Hematopoietic multipotent progenitor cell treated with erythropoietin and hydrocortisone succinate and interleukin-3 and kit ligand, for 4 days (in vitro differentiated cells): ENCODE results near the gene MYCL.
"Not testable (repeated sequence)": the region's sequence is repeated elsewhere in the genome, so short reads cannot be mapped to it uniquely, and the experiment has no call there.

Source experiments
- DNase-seq: peaks from one replicate; pipeline ENCODE4 v3.0.0-alpha.2; 2015

Gene MYCL

DNA sequence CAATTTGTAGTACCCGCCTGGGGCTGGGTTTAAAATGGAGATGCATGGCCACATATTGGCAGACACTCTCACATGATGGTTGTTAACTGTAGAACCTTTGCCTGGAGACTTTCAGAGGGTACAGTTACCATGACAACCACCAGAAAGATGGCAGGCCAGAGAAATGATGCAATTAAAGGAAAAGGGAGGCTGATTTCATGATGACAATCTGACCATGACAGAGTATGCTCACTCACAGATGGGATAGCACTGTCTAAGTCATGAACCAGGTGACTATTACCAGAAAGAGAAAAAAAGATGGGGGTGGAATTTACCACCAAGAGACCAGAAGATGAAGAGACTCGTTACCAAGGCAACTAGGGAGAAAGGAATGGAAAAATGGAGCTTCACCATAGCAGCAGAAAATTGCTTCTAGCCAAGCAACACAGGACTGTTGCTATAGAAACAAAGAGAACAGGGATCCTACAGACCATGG is 14.9 kb downstream of the MYCL start:
- no peak for DNase-seq

DNA sequence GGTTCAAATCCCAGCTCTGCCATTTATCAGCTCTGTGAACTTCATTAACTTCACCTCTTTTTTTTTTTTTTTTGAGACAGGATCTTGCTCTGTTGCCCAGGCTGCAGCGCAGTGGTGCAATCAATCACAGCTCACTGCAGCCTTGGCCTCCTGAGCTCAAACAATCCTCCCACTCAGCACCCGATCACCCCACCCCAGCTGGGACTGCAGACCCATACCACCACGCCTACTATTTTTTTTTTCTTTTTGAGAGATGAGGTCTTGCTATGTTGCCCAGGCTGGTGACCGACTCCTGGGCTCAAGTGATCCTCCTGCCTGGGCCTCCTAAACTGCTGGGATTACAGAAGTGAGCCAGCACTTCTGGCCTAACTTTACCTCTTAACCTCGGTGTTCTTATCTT is 16.2 kb downstream of the MYCL start:
- DNase-seq: no peak

GRCh38 chr1:39882152-39882551 is 19.6 kb downstream of the MYCL start:
- no peak for DNase-seq

DNA sequence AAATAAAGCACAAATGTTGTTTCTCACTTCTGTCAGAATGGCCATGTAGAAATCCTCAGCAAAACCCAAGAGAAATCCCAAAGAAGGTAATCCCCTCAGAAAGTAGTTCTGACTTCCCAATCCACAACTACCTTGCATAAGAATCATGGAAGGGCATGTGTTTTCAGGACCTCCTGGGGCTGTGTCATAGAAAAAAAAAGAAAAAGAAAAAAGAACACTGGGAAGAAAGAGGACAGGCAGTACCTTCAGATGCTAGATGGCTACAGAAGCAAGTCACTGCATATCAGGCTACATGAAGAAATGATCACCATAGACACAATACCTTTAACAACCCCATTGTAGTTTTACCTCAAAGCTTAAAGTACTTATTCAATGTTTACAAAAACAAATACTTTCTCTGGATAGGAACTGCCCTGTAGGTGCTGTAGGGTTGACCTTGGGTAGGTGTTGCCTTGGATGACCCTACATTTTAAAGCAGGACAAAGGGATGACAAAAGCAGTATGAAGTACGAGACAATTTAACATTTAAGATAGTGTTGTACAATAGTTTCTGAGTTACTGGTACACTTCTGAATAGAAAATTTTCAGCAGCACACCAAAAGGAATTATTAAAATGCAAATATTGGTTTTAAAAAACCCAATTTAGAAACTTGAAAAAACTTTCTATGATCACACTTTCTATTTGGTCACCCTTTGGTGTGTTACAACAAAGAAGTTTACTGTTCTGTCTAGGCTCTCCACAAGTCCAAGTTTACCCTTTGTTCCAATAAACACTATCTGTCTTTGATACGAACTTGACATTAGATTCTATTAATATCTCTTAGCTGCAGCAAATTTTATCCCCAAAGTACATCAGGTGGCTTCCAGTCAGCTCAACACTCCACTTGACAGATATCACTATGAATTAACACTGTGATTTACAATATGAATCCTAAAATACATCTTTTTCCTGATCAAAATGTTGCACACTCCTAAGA is 23.4 kb downstream of the MYCL start:
- no peak for DNase-seq

GRCh38 chr1:39877231-39877778 is 24.4 kb downstream of the MYCL start:
- no peak for DNase-seq

- DNase-seq: no peak
Measured at GRCh38 chr1:39876144-39876543, 25.6 kb downstream of the MYCL start.

GRCh38 chr1:39872698-39873097 is 29.0 kb downstream of the MYCL start:
- no peak for DNase-seq

- DNase-seq: no peak
Measured at GRCh38 chr1:39871796-39872195, 29.9 kb downstream of the MYCL start.

DNA sequence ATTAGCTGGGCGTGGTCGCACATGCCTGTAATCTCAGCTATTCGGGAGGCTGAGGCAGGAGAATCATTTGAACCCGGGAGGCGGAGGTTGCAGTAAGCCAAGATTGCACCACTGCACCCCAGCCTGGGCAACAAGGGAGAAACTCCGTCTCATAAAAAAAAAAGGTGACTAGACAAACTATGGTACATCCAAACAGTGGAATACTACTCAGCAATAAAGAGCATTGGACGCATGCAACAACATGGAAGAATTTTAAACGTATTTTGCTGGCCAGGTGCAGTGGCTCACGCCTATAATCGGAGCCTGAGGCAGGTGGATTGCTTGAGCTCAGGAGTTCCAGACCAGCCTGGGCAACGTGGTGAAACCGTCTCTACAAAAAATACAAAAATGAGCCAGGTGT is 30.7 kb downstream of the MYCL start:
- DNase-seq: not testable (repeated sequence)

DNA sequence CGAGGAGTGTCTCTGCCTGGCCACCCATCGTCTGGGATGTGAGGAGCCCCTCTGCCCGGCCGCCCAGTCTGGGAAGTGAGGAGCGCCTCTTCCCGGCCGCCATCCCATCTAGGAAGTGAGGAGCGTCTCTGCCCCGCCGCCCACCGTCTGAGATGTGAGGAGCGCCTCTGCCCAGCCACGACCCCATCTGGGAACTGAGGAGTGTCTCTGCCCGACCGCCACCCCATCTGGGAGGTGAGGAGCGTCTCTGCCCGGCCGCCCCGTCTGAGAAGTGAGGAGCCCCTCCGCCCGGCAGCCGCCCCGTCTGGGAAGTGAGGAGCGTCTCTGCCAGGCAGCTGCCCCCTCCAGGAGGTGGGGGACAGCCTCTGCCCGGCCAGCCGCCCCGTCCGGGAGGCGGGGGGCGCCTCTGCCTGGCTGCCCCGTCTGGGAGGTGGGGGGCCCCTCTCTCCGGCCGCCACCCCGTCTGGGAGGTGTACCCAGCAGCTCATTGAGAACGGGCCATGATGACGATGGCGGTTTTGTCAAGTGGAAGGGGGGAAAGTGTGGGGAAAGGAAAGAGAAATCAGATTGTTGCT is 32.1 kb downstream of the MYCL start:
- not testable (repeated sequence) for DNase-seq

DNA sequence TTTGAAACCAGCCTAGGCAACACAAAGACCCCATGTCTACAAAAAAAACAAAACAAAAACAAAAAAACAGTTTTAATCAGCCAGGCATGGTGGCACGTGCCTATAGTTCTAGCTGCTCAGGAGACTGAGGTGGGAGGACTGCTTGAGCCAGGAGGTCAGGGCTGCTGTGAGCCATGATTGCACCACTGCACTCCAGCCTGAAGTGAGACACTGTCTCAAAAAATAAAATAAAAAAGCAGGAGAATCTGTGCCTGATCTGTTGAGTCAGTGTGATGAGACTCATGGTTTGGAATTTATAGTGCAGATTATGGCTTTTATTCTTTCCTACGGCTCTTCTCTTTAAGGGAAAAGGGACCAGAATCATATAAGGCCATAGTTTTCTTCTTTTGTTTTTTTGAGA is 35.0 kb downstream of the MYCL start:
- DNase-seq: no peak

DNA sequence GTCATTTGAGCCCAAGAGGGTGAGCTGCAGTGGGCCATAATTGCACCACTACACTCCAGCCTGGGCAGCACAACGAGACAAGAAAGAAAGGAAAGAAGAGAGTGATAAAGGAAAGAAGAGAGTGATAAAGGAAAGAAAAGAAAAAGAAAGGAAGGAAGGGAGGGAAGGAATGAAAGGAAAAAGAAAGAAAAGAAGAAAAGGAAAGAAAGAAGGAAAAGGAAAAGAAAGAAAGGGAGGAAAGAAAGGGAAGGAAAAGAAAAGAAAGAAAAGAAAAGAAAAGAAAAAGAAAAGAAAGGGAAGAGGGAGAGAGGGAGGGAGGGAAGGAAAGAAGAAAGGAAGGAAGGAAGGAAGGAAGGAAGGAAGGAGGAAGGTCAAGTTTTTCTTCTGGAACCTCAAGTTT is 36.0 kb downstream of the MYCL start:
- DNase-seq: no peak

DNA sequence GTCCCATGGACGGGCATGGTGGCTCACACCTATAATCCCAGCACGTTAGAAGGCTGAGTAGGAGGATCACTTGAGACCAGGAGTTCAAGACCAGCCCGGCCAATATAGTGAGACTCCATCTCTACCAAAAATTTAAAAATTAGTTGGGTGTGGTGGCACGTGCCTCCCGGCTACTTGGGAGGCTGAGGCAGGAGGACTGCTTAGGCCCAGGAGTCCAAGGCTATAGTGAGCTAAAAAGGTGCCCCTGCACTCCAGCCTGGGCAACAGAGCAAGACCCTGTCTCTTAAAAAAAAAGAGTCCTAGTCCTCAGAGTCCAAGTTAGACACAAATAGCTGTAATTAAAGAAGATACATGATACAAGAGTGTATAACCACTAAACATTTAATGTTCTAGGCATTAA is 38.5 kb downstream of the MYCL start:
- DNase-seq: no peak

GRCh38 chr1:39861003-39861402 is 40.7 kb downstream of the MYCL start:
- no peak for DNase-seq

DNA sequence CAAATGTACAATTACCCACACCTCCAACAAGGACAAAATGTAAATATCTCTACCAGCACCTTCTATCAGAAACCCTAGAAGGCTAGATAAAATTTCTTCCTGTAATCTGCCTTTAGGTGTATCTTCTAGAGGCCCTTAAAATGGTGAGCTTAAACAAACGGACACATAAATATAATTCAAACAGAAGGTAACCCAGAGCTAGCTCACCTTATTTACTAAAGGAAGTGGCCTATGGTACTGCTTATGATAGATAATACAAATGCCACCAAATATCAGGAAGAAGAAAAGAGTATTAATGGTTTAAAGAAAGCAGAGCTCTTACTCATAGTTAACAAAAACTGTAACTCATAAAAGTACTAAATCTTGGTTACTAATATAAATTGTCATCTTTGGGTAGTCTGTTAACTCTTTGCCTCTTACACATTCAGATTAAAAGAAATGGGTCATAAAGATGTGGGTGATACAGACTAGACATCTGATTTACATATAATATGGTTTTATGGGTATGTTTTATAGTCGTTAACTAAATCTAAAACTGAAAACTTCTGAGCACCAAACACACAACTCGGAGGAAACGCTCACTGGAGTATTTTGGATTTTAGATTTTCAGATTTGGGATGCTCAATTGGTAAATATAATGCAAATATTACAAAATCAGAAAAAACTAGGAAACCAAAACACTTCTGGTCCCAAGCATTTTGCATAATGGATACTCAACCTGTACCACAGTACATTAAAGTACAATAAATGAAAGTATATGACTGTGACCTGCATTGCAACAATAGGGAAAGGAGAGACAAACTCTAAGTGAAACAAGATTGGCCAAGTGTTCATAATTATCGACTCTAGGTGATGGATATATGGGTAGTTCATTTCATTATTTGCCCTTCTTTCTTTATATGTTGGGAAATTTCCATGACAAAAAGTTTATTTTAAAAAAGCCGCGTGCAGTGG is 41.6 kb downstream of the MYCL start:
- no peak for DNase-seq

GRCh38 chr1:39858315-39858714 is 43.4 kb downstream of the MYCL start:
- DNase-seq: no peak

- DNase-seq: no peak
Measured at GRCh38 chr1:39857126-39857878, 44.4 kb downstream of the MYCL start.

GRCh38 chr1:39854738-39855137 is 47.0 kb downstream of the MYCL start:
- no peak for DNase-seq

DNA sequence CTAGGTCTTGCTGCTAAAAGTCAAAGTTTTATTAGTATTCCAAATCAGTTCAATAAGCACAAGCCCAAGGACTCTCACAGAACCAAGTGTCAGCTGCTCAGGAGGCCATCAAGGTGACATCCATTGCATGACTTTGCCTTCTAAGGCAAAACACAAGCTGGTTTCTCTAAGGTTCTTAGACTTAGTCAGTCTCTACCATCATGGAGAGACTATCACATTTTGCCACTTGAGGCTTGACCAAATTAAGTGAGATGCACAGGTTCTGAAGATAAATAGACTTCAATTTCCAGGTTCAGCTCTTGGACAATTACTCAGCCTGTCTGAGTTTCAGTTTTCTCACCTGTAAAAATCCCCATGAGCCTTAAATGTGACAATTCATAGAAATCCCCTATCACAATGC is 47.4 kb downstream of the MYCL start:
- no peak for DNase-seq

DNA sequence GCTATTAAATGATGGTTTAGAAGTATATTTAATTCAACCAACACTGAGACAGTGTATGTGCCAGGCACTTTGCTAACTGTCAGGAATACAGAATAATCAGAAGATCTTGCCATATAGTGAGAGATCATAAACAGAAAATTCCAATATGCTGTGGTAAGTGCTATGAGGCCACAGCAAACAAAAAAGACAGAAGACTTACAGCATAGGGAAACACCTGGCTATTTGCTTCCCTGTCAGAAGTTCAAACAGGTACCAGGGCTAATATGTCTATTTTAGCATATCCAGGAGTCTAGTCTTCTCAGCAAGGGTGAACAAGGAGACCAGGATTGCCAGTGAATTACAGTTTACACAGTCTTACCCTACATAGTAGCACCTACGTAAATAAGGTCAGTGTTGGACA is 48.8 kb downstream of the MYCL start:
- DNase-seq: no peak

- DNase-seq: no peak
Measured at GRCh38 chr1:39852214-39852791, 49.4 kb downstream of the MYCL start.
